HG02970 (cell line): ENCODE data around the gene CTF1.
A peak's percentile ranks its signal among the peaks of the same experiment; 100 is the strongest.

ENCODE experiments used
- ATAC-seq: cut with Tn5 transposase; IDR thresholded peaks from one replicate; pipeline ENCODE4 v1.9.1; 2021; ENCODE audit warnings: mild to moderate bottlenecking, moderate library complexity, moderate number of reproducible peaks; ENCODE audit not compliant: unreplicated experiment, low FRiP score

The CTF1 gene

DNA sequence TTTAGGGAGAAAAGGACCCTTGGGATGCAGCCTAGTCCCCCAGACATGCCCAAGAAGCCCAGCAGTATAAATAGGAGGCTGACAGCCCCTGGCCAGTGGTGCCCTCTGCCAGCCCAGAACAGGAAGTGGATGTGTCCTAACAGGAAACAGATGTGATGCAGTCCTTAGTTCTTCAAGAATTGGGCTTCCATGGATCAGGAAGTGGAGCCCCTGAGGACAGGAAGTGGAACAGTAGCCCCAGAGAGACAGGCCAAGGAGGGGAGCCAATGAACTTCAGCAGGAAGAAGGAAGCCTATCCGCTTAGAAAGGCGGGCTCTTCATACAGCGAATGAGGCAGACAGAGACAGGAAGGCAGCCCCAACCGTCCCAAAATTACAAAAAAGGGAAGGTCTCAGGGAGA, 7.2 kb downstream of the CTF1 start:
- no peak for ATAC-seq

DNA sequence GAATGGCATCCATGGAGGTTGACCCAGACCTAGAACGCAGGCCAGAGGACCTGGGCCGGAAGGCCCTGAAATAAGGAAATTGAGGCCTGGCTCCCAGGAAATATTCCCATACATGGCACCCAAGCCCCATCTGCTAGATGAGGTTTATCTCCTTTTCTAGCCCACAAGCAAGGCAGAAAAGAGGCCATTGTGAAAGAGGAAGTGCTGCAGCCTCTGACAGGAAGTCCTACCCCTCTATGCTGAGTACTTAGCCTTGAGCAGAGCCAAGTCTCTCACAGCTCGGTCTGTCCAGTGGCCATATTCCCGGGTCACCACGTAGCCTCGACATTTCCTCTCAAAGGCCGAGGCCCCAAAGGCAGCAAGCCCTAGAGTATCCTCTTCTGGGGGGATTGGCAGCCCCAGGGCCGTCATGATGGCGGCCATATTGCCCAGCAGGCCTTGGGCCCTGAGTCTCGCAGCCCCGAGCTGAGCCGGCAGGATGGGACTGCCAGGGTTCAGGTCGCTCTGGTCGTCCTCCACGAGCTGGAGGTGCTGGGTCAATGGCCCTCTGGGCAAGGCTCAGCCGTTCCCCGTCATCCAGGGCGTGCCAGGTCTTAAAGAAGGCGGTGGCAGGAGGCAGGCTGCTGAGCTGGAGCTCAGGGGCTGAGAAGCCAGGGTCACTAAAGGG, 7.8 kb downstream of the CTF1 start:
- no peak for ATAC-seq

DNA sequence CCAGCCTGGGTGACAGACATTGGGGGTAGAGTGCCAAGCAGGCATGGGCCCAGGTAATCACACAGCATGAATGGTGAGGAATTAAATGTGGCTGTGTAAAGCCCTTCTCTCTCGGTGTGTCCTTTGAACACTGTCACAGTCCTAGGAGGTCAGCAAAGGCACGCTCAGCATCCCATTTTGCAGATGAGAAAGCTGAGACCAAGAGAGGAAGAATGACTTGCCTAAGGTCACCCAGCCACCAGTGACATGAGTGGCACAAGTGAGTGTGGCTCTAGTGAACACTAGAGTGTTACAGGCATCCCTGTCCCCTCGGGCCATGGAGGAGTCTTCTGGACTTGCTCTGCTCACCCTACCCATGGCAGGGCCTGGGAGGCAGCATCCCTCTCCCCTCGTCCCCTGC, 10.7 kb downstream of the CTF1 start:
- no peak for ATAC-seq

DNA sequence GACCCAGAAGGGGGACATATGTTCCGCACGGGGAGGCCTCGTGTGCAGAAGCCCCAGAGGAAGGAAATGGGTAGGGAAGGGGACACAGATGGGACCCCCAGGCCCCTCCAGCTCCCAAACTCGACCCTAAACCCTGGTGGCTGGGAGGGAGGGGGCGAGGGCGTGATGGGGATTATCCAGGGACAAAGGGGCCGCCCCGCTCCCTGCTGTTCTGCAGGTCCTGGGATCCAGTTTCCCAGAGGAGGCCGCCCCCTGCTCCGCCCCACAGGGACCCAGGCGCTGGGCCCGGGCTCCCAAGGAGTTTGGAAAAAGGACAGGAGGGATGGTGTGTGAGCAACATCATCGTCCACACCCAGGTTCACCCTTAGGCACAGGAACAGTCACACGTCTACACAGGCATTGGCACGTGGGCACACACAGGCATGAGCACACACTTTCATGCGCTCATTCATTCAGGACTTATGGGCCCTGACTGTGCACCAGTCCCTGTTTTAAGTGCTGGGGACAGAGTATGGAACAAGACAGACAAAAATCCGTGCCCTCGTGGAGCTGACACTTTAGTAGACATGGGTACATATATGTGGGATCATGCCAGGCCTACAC, 14.1 kb downstream of the CTF1 start:
- ATAC-seq, result no peak

DNA sequence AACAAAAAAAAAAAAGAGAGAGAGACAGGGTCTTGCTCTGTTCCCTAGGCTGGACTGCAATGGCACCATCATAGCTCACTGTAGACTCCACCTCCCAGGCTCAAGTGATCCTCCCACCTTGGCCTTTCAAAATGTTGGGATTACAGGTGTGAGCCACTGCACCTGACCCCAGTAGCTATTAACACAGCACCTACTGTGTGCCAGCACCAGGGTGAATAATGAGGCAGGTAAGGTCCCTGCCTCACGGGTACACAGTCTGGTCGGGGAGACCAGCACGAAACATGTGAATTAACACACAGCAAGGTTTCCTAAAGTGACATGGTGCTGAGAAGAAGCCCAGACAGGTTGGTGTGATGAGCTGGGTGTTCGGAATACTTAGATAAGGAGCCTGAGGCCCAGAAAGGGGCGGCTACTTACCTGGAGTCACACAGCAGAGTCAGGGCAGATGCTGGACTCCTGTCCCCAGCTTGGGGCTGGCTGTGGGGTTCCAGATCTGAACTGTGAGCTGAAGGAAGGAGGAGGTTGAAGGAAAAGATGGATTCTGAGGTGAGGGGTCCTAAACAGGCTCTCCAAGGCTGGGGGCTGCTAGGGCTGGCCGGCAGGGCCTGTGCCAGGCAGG, 16.5 kb downstream of the CTF1 start:
- no peak for ATAC-seq

DNA sequence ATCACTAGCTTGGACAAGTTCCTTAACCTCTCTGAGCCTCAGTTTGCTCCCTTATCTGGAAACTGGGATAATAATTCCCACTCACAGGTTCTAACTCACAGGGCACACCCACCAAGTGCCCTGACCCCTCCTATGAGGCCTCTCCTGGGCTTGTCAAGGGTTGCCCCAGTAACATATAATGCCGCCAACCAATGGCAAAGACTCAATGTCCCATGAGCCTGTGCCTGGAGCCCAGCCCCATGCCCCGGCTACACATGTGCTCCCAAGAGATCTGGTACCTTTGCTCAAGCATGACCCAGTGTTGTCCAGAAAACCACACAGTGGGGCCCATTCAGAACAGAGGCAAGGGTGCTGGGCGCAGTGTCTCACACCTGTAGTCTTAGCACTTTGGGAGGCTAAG, 18.4 kb downstream of the CTF1 start:
- no peak for ATAC-seq

DNA sequence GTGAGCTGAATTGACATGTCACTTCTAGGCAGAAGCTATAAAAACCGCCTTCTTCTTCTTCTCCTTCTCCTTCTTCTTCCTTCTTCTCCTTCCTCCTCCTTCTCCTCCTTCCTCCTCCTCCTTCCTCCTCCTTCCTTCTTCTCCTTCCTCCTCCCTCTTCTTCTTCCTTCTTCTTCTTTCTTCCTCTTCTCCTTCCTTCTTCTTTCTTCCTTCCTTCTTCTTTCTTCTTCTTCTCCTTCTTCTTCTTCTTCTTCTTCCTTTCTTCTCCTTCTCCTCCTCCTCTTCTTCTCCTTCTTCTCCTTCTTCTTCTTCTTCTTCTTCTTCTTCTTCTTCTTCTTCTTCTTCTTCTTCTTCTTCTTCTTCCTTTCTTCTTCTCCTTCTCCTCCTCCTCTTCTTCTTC, 22.2 kb downstream of the CTF1 start:
- no peak for ATAC-seq

DNA sequence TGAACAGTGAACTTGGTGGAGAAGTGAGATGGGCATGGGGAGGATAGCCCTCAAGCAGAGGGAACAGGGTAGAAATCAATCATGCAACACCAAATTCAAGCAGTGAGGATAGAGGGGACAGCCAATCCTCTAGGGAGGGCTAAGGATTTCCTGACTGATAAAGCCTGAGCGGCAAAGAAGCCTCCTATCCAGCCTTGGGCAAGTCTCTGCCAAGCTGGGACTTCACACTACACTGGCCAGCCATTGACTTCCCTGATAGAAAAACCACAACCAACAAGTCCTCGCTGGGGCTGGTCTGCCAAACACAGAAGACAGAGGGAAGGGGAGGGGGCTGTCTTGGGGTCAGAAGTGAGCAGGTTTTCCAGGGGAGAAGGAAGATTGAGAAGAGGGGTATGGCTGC, 24.5 kb downstream of the CTF1 start:
- ATAC-seq, result no peak

DNA sequence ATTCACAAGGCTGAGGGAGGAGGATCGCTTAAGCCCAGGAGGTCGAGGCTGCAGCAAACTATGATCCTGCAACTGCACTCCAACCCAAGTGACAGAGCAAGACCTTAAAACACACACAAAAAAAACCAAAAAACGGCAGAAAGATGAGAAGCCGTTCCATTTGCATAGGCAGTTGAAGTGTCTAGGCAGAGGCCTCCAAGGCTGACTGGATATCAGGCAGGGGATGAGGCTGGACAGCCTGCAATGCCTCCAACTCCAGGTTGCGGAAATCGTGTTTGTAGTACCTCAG, 25.0 kb downstream of the CTF1 start:
- no peak for ATAC-seq

DNA sequence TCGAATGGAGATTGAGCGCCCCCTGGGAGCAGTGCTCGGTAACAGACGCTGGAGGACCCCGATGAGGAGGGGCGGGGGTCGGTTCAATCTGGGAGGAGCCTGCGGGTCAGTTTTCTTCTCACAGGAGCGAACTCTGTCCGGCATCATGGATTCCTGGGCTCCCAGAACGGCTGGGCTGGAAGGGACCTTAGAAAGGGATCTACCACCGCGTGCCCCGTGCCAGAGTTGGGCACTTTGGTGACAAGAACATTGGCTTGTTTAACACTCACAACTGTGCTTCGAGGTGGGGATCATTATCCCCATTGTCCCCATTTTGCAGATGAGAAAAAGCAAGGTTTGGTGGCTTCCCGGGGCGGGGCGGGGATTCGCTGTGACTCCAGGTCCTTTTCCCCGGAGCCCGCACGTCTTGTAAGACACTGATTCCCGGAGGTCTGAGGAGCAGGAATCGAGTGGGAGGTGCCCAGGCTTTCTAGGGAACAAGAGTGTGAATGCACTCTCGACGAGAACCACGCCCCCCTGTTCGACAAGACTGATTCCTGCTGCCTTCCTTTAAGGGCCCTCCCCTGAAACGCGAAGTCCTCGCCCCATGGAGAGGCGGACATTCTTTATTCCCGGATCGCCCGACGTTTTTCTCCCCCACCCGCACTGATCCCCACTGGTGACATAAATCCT, 25.5 kb downstream of the CTF1 start:
- peak; percentile 2 for ATAC-seq

DNA sequence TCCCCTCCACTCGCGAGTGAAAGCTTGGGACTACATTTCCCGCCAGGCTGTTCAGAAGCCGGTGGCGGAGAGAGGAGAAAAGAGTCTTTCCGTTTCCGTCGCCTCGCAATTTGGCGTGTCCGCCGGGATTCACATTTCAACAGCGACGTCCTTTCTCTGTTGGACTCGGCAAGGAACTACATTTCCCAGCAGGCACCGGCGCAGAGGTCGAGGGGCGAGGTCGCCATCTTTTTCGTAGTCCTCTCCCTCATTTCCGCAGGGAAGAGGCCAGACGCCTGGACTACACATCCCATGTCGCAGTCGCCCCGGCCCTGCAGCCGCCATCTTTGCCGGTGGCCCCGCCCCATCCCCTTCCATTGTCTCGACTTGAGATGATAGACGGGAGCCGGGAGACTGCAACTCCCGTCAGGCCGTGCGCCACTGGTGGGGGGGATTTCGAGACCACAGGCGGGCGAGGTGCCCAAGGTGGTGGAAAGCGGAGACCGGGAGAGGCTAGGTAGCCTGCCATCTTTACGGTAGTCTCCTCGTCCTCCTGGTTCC, 26.1 kb downstream of the CTF1 start:
- peak; percentile 77 for ATAC-seq

DNA sequence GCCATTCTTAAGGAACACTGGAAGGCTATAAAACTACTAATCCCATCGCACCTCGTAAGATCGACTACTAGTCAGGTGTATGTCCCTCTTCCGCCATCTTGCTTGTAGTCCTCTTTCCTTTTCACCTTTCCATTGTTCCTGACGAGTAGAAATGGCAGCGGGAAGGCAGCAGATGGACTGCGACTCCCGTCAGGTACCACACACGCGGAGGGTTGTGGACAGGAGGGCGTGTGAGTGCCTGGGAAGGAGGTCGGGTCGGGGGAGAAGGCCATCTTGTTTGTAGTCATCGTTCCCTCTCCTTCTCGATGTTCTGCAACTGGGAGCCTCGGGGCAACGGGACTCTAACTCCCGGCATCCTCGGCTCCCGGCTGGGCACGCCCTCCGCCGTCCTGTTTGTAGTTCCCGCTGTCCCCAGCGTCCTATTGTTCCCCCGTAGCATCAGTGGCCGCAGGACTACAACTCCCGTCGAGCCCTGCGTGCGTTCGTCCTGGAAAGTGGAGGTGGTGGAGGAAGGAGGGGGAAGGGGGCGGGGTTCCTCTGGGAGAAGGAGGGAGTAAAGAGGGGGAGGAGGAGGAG, 26.6 kb downstream of the CTF1 start:
- ATAC-seq, result peak; percentile 67

DNA sequence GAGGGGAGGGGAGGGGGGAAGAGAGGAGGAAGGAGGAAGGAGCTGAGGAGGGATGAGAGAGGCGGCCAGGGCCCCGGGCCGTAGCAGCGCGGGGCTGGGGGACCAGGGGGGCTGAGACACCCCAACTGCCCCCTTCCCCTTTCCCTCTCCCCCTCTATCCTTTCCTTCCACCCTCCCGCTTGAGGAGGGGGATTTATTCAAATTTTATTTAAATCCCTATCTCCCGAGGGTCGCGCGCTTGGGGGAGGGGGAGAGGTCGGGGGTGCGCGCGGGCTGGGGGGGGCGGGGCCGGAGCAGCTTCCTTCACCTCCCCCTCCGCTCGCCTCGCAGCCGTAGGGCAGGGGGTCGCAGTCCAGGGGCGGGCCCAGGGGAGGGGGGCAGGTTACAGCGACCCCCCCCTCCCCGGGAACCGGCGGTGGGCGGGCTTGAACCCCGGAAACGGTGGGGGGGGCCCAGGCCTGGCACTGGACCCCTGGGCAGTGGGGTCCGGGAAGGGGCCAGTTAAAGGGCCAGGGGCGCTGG, 27.2 kb downstream of the CTF1 start, which contains the start of gene FBXL19:
FBXL19 (plus strand) TSS at position 19 of the 522 bp plus-strand sequence. CDS start 2,183 bp downstream, outside the sequence.
- no peak for ATAC-seq

DNA sequence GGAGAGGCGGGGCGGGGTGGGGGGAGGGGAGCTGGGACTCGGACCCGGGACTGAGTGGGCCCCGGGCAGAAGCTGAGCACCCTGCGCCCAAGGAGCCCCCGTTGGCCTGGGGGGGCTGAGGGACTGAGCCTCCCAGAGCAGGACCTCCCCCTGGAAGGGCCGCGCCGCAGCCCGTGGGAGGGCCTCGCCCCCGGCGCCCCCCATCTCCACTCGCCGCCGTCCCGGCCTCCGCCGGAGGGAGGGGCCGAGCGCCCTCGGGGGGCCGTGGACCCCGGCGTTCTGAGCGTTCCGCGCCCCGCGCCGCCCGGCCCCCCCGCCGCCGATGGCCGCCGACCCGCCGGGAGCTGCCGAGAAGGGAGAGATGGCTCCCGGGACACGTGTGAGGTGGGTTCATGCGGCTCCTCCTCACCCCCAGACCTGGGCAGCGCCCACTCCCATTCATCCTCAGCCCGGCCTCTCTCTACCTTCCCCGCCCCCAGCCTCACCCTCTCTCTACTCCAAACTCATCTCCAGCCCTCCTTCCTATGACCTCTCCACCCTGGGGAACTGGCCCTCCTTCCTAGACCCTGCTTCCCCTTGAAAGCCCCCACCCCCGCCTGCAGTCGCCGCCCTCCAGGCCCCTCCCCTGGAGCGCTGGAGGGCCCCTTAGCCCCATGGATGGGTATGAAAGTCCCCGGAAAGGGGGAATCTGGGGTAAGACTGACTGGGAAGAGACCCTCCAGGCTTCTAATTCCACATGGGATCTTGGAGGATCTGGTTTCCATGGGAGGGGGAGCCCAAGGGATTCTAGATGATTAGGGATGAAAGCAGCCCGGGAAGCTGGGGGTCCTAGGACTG, 27.9 kb downstream of the CTF1 start:
- ATAC-seq, result no peak

DNA sequence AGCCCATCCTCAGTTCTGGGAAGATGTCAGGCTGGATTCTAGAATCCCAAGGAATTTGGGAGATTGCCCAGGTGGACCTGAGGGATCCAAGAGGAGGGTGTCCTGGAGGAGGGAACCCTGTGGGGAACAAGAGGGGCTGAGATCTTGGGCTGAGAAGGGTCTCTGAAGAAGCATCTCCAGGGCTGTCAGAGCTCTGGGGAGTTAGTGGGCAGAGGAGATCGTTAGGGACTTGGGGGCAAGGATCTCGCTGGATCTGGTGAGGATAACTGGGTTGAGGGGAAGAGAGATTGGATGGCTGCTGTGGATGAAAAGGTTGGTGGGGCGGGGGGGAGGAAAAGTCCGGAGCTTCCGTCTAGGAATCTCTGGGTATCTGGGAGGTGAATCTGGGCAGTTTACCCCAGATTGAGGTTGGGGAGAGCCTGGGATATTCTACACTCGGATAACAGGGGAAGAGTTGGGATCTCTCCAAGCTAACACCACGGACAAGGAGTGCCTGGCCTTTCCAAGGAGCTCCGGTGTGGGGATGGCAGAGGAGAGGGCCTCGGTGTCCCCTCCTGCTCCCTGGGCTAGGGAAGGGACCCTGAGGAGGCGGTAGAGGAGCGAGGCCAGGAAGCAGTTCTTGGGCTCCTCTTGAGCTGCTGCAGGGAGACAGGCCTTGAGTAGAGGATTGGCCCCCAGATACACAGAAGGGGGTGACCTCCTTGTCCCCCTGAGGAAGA, 28.7 kb downstream of the CTF1 start:
- no peak for ATAC-seq

DNA sequence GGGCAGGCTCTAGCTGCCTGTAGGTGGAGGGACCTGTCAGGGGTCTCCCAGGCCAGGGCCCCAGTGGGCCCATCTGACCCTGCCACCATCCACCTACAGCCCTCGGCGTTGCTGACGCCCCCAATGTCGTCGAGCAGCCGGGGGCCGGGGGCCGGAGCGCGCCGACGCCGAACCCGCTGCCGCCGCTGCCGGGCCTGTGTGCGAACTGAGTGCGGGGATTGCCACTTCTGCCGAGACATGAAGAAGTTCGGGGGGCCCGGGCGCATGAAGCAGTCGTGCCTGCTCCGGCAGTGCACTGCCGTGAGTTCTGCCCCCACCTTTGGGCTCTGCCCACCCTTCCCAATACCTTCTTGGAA, 29.2 kb downstream of the CTF1 start:
- ATAC-seq, result no peak

DNA sequence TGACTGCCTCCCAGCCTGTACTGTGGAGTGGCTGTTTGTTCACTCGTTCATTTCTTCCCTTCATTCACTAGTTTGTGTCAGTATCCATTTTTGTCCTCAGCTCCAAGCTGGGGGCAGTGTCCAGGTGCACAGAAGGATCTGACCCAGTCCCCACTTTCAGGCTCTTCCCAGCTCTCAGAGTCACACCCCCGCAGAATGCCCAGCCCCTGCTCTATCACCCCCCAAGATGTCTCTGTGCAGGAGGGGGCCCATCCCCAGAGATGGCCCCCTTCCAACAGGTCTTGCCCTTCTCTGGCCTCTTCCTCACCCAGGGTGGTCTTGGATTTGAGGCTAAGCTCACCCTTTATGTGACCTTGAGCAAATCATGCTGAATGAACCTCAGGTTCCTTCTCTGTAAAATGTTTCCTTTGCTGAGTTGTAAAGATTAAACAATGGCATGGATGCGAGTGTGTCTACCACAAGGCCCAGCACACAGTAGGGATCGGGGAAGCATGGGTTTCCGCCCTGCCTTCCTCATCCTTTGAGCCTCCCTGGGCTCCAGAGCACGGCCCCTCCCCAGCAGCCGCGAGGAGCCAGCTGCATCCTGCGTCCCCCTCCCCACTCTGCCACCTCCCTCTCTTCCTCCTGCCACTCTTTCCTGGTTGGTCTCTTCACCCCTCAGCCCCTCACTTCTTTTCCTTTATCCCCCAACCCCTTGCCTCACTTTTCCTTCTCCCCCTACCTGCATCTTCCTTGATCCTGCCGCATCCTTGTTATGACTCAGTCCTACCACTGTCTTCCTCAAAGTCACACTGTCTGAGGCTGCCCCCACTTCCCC, 29.8 kb downstream of the CTF1 start:
- ATAC-seq, result no peak

DNA sequence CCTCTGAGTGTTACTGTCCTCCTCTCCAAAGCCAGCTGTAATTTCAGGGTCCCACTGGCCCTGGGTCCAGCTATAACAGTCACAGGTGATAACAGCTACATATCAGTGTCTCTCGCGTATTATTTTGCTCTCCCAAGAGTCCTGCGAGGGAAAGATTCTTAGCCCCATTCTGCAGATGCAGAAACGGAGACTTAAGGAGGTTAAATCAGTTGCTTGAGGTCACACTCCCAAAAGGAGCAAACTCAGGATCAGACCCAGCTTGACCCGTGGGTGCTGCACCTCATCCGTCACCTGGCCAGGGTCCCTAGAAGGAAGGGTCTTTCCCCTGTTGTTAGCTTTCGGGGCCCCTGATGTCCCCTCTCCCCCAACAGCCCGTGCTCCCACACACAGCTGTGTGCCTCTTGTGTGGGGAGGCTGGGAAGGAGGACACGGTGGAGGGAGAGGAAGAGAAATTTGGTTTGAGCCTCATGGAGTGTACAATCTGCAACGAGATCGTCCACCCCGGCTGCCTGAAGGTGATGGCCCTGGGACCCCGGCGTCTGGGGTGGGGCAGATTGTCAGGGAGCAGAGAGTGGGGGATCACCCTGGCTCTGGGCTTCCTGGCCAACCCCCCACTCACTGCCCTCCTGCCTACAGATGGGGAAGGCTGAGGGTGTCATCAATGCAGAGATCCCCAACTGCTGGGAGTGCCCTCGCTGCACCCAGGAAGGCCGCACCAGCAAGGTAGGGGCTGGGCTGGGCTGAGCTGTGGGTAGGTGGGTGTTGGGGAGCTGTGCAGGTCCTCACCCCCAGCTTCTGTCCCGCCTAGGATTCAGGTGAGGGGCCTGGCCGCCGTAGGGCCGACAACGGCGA, 30.7 kb downstream of the CTF1 start:
- no peak for ATAC-seq
